Measurements from ENCODE around the gene ESRRG.

DNA sequence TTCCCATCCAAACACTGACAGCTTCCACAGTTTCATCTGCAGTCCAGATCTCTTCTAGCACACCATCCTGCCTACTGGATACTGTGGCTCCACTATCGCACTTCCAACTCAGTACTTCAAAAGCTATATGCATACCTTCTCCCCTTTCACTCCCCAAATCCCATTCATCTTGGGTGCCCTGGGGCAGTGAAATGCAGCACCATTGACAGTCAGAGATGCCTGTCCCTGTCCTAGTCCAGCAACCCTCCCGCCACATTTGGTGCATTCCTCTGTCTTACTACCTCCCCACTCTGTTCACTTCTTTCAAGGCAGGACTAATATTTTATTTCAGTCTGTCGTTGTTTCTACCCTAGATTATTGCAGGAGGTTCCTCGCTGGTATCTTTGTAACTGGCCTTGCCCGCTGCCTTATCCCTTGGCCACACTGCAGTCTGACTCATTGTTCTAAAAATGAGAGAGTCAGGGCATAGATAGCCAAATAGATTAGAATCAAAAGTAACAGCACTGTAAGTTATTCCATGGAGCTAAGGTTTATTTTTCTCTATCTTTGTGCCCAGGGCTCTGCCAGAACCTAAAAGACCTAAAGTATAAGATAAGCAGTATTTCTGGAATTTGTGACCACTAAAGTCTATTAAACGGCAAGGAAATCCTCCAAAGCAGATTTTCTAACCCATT is 96.7 kb downstream of the ESRRG start:
- peak; percentile 78 for TF ChIP-seq GATA3 (IDR thresholded peaks at IDR 0.05; ENCODE audit: low read depth, low read length)
- peak; percentile 78; the same call in 1 of the 2 replicates for TF ChIP-seq GATA2 (IDR thresholded peaks at IDR 0.05; ENCODE audit: low read depth, low read length)

Data from SH-SY5Y (cell line).